ENCODE results near the gene PCCA.

The PCCA gene

DNA sequence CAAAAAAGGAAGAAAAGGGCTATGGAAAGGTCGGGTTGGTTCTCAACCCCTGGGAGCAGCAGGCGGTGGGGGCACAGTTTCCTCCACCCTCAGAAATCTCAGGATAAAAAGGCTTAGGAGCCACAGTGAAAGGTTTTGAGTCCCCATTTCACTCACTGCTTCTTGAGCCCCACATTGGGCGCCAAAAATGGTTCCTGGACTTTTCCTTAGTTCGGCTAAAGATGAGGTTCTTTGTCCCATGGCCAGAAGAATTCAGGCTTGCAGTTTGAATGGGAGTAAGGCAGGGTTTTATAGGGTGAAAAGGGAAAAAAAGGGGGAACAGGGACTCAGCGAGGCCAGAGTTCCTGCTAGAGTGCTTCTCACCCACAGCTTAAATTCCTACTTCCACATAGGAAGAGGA lies 320.2 kb downstream of the PCCA start:
- no peak for DNase-seq
- no peaks in the 10 kb centered on the region for H3K27me3 Mint-ChIP-seq (ENCODE audit: low read depth, poor library complexity)
- H3K36me3 Mint-ChIP-seq (ENCODE audit: low read depth), result peaks cover 82% of the 10 kb centered on the region
- TF ChIP-seq, protein P1, sequence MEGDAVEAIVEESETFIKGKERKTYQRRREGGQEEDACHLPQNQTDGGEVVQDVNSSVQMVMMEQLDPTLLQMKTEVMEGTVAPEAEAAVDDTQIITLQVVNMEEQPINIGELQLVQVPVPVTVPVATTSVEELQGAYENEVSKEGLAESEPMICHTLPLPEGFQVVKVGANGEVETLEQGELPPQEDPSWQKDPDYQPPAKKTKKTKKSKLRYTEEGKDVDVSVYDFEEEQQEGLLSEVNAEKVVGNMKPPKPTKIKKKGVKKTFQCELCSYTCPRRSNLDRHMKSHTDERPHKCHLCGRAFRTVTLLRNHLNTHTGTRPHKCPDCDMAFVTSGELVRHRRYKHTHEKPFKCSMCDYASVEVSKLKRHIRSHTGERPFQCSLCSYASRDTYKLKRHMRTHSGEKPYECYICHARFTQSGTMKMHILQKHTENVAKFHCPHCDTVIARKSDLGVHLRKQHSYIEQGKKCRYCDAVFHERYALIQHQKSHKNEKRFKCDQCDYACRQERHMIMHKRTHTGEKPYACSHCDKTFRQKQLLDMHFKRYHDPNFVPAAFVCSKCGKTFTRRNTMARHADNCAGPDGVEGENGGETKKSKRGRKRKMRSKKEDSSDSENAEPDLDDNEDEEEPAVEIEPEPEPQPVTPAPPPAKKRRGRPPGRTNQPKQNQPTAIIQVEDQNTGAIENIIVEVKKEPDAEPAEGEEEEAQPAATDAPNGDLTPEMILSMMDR (IDR thresholded peaks at IDR 0.05), result no peak
- peaks cover 65% of the 10 kb centered on the region for H3K9me3 Mint-ChIP-seq
- no peak overlapping the region for H3K4me3 Mint-ChIP-seq
- H3K4me1 Mint-ChIP-seq, result no peaks in the 10 kb centered on the region
- no peak overlapping the region for H3K27ac Mint-ChIP-seq

DNA sequence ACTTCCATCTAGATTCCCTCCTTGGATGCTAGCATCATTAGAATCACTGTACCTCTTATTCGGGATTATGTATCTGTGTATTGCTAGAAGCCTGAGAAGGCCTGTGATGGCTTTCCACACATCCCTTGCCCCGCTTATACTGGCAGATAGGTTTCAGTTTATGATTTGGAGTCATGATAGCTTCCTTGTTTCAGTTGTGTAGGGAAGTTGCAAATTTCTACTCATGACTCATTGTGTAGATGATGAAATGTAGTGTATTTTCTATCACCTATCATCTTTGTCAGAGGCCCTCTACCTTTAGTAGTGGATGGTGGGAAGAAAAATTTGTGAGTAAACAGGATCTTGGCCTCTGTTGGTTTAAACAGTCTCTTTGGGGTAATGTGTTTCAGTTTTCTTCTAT lies 334.5 kb downstream of the PCCA start:
- TF ChIP-seq, protein P1 (IDR thresholded peaks at IDR 0.05), result no peak
- no peak overlapping the region for H3K4me3 Mint-ChIP-seq
- peak overlapping the region; percentile 49 for H3K27ac Mint-ChIP-seq
- DNase-seq, result no peak
- no peaks in the 10 kb centered on the region for H3K9me3 Mint-ChIP-seq
- peaks cover 45% of the 10 kb centered on the region for H3K36me3 Mint-ChIP-seq (ENCODE audit: low read depth)
- H3K27me3 Mint-ChIP-seq (ENCODE audit: low read depth, poor library complexity), result no peaks in the 10 kb centered on the region
- peaks cover 30% of the 10 kb centered on the region for H3K4me1 Mint-ChIP-seq

DNA sequence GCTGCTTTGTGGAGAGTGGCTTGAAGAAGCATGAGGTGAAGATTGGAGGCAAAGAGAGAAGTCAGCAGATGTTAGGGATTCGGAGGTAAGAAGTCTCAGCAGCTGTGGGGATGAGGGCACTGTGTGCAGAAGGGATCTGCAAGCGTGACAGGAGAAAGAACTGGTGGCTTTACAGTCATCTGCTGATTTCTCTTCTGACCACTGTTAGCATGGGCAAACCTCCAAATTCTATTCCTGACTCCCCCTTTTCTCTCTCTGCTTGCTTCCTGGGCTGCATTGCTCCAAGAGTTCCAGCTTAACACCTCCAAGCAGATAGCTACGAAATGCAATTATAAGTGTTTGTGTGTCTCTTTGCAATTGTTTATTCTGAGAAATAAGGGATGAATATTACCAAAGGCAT lies 340.1 kb downstream of the PCCA start:
- peaks cover 5% of the 10 kb centered on the region for H3K9me3 Mint-ChIP-seq
- DNase-seq, result no peak
- H3K27me3 Mint-ChIP-seq (ENCODE audit: low read depth, poor library complexity), result no peaks in the 10 kb centered on the region
- H3K4me1 Mint-ChIP-seq, result peaks cover 15% of the 10 kb centered on the region
- no peak overlapping the region for H3K4me3 Mint-ChIP-seq
- TF ChIP-seq, protein P1 (IDR thresholded peaks at IDR 0.05), result no peak
- peak overlapping the region; percentile 9 for H3K27ac Mint-ChIP-seq
- peaks cover 50% of the 10 kb centered on the region for H3K36me3 Mint-ChIP-seq (ENCODE audit: low read depth)

DNA sequence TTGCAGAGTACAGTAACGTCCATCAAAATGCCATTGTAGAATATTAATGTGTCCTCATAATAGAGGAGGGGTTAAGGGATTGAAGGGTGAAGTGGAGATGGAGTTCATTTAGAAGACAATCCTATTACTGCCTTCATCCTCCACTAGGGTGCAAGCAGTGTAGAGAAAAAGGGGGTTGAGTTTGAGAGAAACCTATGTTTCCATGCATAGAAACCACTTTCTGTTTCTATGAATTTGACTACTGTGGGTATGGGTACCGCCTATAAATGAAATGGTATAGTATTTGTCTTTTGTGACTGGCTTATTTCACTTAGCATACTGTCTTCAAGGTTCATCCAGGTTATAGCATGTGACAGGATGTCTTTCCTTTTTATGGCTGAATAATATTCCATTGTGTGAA lies 343.7 kb downstream of the PCCA start:
- H3K27ac Mint-ChIP-seq, result no peak overlapping the region
- DNase-seq, result no peak
- peaks cover 5% of the 10 kb centered on the region for H3K9me3 Mint-ChIP-seq
- H3K4me1 Mint-ChIP-seq, result no peaks in the 10 kb centered on the region
- no peaks in the 10 kb centered on the region for H3K27me3 Mint-ChIP-seq (ENCODE audit: low read depth, poor library complexity)
- TF ChIP-seq, protein P1 (IDR thresholded peaks at IDR 0.05), result no peak
- H3K36me3 Mint-ChIP-seq (ENCODE audit: low read depth), result peaks cover 54% of the 10 kb centered on the region
- H3K4me3 Mint-ChIP-seq, result no peak overlapping the region

DNA sequence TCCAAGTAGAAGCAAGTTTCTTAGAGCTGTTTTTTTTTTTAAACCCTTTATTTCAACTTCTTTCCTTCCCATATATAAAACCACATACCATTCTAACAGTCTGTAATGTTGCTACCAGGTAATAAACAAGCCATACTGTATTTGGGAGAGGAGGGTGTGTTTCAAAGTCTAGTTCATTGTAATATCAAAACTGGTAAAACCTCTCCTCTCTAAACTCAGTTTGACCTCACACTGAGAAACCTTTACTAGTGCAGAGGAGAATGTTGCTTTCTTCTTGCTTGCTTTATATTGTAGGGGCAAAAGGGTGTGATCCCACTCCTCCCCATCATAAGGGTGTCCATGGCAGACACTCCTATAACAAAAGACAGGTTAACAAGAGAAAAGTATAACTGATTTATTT lies 344.6 kb downstream of the PCCA start:
- TF ChIP-seq, protein P1 (IDR thresholded peaks at IDR 0.05), result no peak
- no peak overlapping the region for H3K27ac Mint-ChIP-seq
- DNase-seq, result no peak
- H3K9me3 Mint-ChIP-seq, result peaks cover 5% of the 10 kb centered on the region
- peaks cover 57% of the 10 kb centered on the region for H3K36me3 Mint-ChIP-seq (ENCODE audit: low read depth)
- H3K4me1 Mint-ChIP-seq, result peaks cover 3% of the 10 kb centered on the region
- H3K4me3 Mint-ChIP-seq, result no peak overlapping the region
- H3K27me3 Mint-ChIP-seq (ENCODE audit: low read depth, poor library complexity), result no peaks in the 10 kb centered on the region

DNA sequence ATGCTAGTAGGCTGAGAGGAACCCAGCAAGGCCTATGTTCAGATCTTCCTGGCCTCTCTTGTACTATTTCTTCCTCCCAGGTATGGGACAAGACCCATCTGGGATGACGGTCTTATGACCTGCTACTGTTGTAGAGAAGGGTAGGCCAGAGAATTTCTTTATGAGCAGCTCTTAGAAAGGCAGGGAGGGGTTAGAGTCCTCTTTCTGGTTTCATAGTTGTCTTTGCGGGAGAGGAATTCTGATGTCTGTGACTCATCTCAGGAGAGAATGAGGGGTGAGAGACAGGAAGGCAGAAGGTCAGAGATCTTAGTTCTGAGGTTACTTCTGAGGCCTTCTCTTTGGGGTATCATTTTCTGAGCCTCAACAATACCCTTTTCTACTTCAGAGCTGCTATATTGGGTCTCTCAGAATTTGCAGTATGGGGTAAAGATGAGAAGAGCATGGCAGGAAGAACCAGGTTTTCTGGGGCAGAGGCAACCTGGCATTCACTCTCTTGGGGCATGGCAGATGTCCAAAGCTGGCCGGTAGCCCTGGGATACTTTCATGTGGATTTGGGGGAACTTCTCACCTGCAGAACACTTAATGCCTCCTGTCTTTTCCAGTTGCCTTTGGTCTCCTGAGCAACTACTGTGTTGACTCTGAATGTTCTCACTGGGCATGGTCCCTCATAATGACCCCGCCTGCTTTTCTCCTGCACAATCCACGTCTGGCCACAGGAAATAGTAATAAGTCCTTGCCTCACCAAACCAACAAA lies 345.3 kb downstream of the PCCA start:
- Mint-ChIP-seq H3K4me1 (peaks cover 7% of the 10 kb centered on the region), H3K27me3 (ENCODE audit: low read depth, poor library complexity) (no peaks in the 10 kb centered on the region), H3K36me3 (ENCODE audit: low read depth) (peaks cover 59% of the 10 kb centered on the region), H3K4me3 (no peak overlapping the region), H3K27ac (no peak overlapping the region), H3K9me3 (peaks cover 5% of the 10 kb centered on the region)
- no peak for DNase-seq
- TF ChIP-seq, protein P1 (IDR thresholded peaks at IDR 0.05), result no peak
